NCI-H1417 (cell line): ENCODE results near the gene OR3A2.
"Not testable (repeated sequence)": the region's sequence is repeated elsewhere in the genome, so short reads cannot be mapped to it uniquely, and the experiment has no call there.

Experiments used
- DNase-seq, 3 experiments: peaks; one replicate each; lab custom pipeline; 2025; lab: John Stamatoyannopoulos, UW

Gene OR3A2

GRCh38 chr17:3385869-3386816 lies at the start of gene OR3A2:
OR3A2 (minus strand) TSS chr17:3386308.
- DNase-seq, result no peak

- DNase-seq, result no peak
Observed at GRCh38 chr17:3433741-3434140, 47.6 kb upstream of the OR3A2 start, which contains the start of gene OR1E2. OR1E2 (minus strand) TSS chr17:3433841; CDS start chr17:3433841, 0 bp downstream.

GRCh38 chr17:3433215-3433614 lies 47.1 kb upstream of the OR3A2 start:
- not testable (repeated sequence) for DNase-seq

- no peak for DNase-seq
Observed at GRCh38 chr17:3418222-3418621, 32.1 kb upstream of the OR3A2 start.

- DNase-seq, result no peak
Observed at GRCh38 chr17:3415610-3416009, 29.5 kb upstream of the OR3A2 start.

- DNase-seq, result not testable (repeated sequence)
Observed at GRCh38 chr17:3412216-3412615, 26.1 kb upstream of the OR3A2 start.

- no peak for DNase-seq
Observed at GRCh38 chr17:3411070-3411469, 25.0 kb upstream of the OR3A2 start, which contains the start of gene OR3A3. OR3A3 (plus strand) TSS chr17:3411370.

- not testable (repeated sequence) for DNase-seq
Observed at GRCh38 chr17:3403856-3404255, 17.7 kb upstream of the OR3A2 start.

- no peak for DNase-seq
Observed at GRCh38 chr17:3401786-3402185, 15.7 kb upstream of the OR3A2 start.

GRCh38 chr17:3400055-3400454 lies 13.9 kb upstream of the OR3A2 start:
- DNase-seq, result no peak

- DNase-seq, result no peak
Observed at GRCh38 chr17:3398310-3398709, 12.2 kb upstream of the OR3A2 start, which contains the start of gene OR1E1. OR1E1 (minus strand) TSS chr17:3398410; CDS start chr17:3398410, 0 bp downstream.

- DNase-seq, result not testable (repeated sequence)
Observed at GRCh38 chr17:3397801-3398200, 11.7 kb upstream of the OR3A2 start.

- DNase-seq, result no peak
Observed at GRCh38 chr17:3389791-3390190, 3.7 kb upstream of the OR3A2 start.

GRCh38 chr17:3381957-3382356 lies 4.2 kb downstream of the OR3A2 start:
- DNase-seq, result no peak

GRCh38 chr17:3378321-3378720 lies 7.8 kb downstream of the OR3A2 start:
- no peak for DNase-seq

GRCh38 chr17:3371167-3371566 lies 14.9 kb downstream of the OR3A2 start:
- DNase-seq, result not testable (repeated sequence)

- not testable (repeated sequence) for DNase-seq
Observed at GRCh38 chr17:3342782-3343181, 43.3 kb downstream of the OR3A2 start.

GRCh38 chr17:3335876-3336275 lies 50.2 kb downstream of the OR3A2 start:
- peak in 1 of 3 experiments; percentile 1 for DNase-seq

- no peak for DNase-seq
Observed at GRCh38 chr17:3318336-3318735, 67.8 kb downstream of the OR3A2 start.

GRCh38 chr17:3316836-3317235 lies 69.3 kb downstream of the OR3A2 start:
- DNase-seq, result no peak

GRCh38 chr17:3308603-3309002 lies 77.5 kb downstream of the OR3A2 start:
- DNase-seq, result no peak

GRCh38 chr17:3298260-3298659 lies 87.8 kb downstream of the OR3A2 start, which contains the start of gene OR3A1:
OR3A1 (minus strand) TSS chr17:3298360; CDS start chr17:3292582, 5,778 bp downstream.
- DNase-seq, result no peak

- no peak for DNase-seq
Observed at GRCh38 chr17:3295632-3296031, 90.5 kb downstream of the OR3A2 start.
